ENCODE data around the gene WASL.
"Not testable (repeated sequence)": the region's sequence is repeated elsewhere in the genome, so short reads cannot be mapped to it uniquely, and the experiment has no call there.

WASL gene

GRCh38 chr7:123768493-123768892 lies 19.7 kb upstream of the WASL start:
- DNase-seq, result no peak

GRCh38 chr7:123763191-123763661 lies 14.4 kb upstream of the WASL start:
- no peak for DNase-seq

- no peak for DNase-seq
Measured at GRCh38 chr7:123761729-123762128, 12.9 kb upstream of the WASL start.

- DNase-seq, result no peak
Measured at GRCh38 chr7:123757095-123757494, 8.3 kb upstream of the WASL start.

- no peak for DNase-seq
Measured at GRCh38 chr7:123755338-123755737, 6.5 kb upstream of the WASL start.

GRCh38 chr7:123754271-123754871 lies 5.6 kb upstream of the WASL start:
- no peak for DNase-seq

- DNase-seq, result no peak
Measured at GRCh38 chr7:123752534-123752933, 3.7 kb upstream of the WASL start.

- DNase-seq, result no peak
Measured at GRCh38 chr7:123751821-123752220, 3.0 kb upstream of the WASL start.

GRCh38 chr7:123750389-123751230 lies 1.8 kb upstream of the WASL start:
- no peak for DNase-seq

GRCh38 chr7:123749537-123749857 lies 694 bp upstream of the WASL start:
- no peak for DNase-seq

- no peak for DNase-seq
Measured at GRCh38 chr7:123748171-123748733, 551 bp downstream of the WASL start.

GRCh38 chr7:123747620-123748141 lies 1.1 kb downstream of the WASL start:
- no peak for DNase-seq

- no peak for DNase-seq
Measured at GRCh38 chr7:123746931-123747488, 1.8 kb downstream of the WASL start.

GRCh38 chr7:123746055-123746454 lies 2.7 kb downstream of the WASL start:
- no peak for DNase-seq

- DNase-seq, result no peak
Measured at GRCh38 chr7:123745437-123745836, 3.4 kb downstream of the WASL start.

- DNase-seq, result no peak
Measured at GRCh38 chr7:123744416-123744815, 4.4 kb downstream of the WASL start.

- no peak for DNase-seq
Measured at GRCh38 chr7:123741940-123742339, 6.9 kb downstream of the WASL start.

GRCh38 chr7:123738808-123739207 lies 10.0 kb downstream of the WASL start:
- no peak for DNase-seq

- no peak for DNase-seq
Measured at GRCh38 chr7:123738356-123738755, 10.4 kb downstream of the WASL start.

- not testable (repeated sequence) for DNase-seq
Measured at GRCh38 chr7:123737168-123737674, 11.6 kb downstream of the WASL start.

- no peak for DNase-seq
Measured at GRCh38 chr7:123735539-123735938, 13.3 kb downstream of the WASL start.

- no peak for DNase-seq
Measured at GRCh38 chr7:123734498-123734897, 14.3 kb downstream of the WASL start.

GRCh38 chr7:123732413-123733091 lies 16.3 kb downstream of the WASL start:
- DNase-seq, result no peak

All from GOT3 (cell line).